ENCODE data around the gene NECTIN1.

Gene NECTIN1

GRCh38 chr11:119671051-119671450, 57.9 kb downstream of the NECTIN1 start:
- DNase-seq = peak in 1 of 2 experiments; percentile 42

- no peak for DNase-seq
These were observed 59.5 kb downstream of the NECTIN1 start for GRCh38 chr11:119669487-119669886.

GRCh38 chr11:119668676-119669075, 60.3 kb downstream of the NECTIN1 start:
- DNase-seq = no peak

- DNase-seq = peak in 1 of 2 experiments; percentile 51
These were observed 62.4 kb downstream of the NECTIN1 start for GRCh38 chr11:119666463-119667131.

- no peak for DNase-seq
These were observed 62.9 kb downstream of the NECTIN1 start for GRCh38 chr11:119666061-119666460.

GRCh38 chr11:119664701-119665420, 64.1 kb downstream of the NECTIN1 start:
- DNase-seq = no peak

- DNase-seq = no peak
These were observed 64.9 kb downstream of the NECTIN1 start for GRCh38 chr11:119664063-119664572.

GRCh38 chr11:119663279-119663678, 65.7 kb downstream of the NECTIN1 start:
- DNase-seq = no peak

- DNase-seq = no peak
These were observed 67.8 kb downstream of the NECTIN1 start for GRCh38 chr11:119661226-119661625.

- DNase-seq = no peak
These were observed 68.9 kb downstream of the NECTIN1 start for GRCh38 chr11:119659971-119660723.

GRCh38 chr11:119652907-119653659, 75.9 kb downstream of the NECTIN1 start:
- DNase-seq = no peak

GRCh38 chr11:119651802-119652584, 77.0 kb downstream of the NECTIN1 start:
- no peak for DNase-seq

- DNase-seq = no peak
These were observed 78.7 kb downstream of the NECTIN1 start for GRCh38 chr11:119650251-119650650.

- DNase-seq = no peak
These were observed 81.7 kb downstream of the NECTIN1 start for GRCh38 chr11:119647254-119647653.

- no peak for DNase-seq
These were observed 84.0 kb downstream of the NECTIN1 start for GRCh38 chr11:119645018-119645417.

- no peak for DNase-seq
These were observed 84.5 kb downstream of the NECTIN1 start for GRCh38 chr11:119644502-119644901.

- DNase-seq = no peak
These were observed 85.1 kb downstream of the NECTIN1 start for GRCh38 chr11:119643876-119644225.

- DNase-seq = no peak
These were observed 85.7 kb downstream of the NECTIN1 start for GRCh38 chr11:119643212-119643875.

- DNase-seq = no peak
These were observed 86.8 kb downstream of the NECTIN1 start for GRCh38 chr11:119641983-119642745.

- no peak for DNase-seq
These were observed 88.5 kb downstream of the NECTIN1 start for GRCh38 chr11:119640541-119640940.

Measured in NCI-H446 (cell line).